GM12864 (cell line): ENCODE results near the gene GRHL3.

Experiments used
- DNase-seq: peaks from one replicate; pipeline ENCODE4 v3.0.0-alpha.2; 2011; ENCODE audit warnings: low read depth
- H3K4me3 ChIP-seq: 2 replicates; pipeline ENCODE4 v1.5.1; 2011; ENCODE audit warnings: mild to moderate bottlenecking, low read depth, low read length, control low read depth
- TF ChIP-seq, protein P1 (sequence below): IDR thresholded peaks from 2 replicates; pipeline ENCODE4 v1.5.1; 2011; ENCODE audit warnings: low read depth, mild to moderate bottlenecking, moderate library complexity, low read length, control low read depth, inconsistent platforms; ENCODE audit errors: missing control alignments

The GRHL3 gene

DNA sequence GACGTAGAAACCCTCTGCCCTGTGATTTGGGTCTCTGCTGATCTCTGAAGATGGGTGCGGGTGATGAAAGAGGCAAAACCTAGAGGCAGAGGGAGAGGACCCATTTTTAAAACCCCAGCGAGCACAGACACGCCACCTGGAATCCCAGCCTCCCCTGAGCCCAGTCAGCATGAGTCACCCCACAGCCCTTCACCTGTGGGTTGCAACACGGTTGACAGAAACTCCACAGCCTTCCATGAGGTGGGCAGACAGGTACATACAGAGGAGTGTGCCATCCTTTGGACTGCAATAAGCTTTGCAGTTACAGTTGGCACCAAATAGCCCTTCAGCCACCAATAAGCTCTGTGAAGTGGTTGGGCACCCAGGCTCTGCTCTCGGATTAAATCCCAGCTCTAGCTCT, 2.1 kb upstream of the GRHL3 start:
- no peak overlapping the region for H3K4me3 ChIP-seq
- TF ChIP-seq, protein P1, sequence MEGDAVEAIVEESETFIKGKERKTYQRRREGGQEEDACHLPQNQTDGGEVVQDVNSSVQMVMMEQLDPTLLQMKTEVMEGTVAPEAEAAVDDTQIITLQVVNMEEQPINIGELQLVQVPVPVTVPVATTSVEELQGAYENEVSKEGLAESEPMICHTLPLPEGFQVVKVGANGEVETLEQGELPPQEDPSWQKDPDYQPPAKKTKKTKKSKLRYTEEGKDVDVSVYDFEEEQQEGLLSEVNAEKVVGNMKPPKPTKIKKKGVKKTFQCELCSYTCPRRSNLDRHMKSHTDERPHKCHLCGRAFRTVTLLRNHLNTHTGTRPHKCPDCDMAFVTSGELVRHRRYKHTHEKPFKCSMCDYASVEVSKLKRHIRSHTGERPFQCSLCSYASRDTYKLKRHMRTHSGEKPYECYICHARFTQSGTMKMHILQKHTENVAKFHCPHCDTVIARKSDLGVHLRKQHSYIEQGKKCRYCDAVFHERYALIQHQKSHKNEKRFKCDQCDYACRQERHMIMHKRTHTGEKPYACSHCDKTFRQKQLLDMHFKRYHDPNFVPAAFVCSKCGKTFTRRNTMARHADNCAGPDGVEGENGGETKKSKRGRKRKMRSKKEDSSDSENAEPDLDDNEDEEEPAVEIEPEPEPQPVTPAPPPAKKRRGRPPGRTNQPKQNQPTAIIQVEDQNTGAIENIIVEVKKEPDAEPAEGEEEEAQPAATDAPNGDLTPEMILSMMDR, result no peak
- DNase-seq, result no peak

GRCh38 chr1:24317956-24318614, 1.1 kb upstream of the GRHL3 start:
- TF ChIP-seq, protein P1, result no peak
- no peak for DNase-seq
- no peak overlapping the region for H3K4me3 ChIP-seq

DNA sequence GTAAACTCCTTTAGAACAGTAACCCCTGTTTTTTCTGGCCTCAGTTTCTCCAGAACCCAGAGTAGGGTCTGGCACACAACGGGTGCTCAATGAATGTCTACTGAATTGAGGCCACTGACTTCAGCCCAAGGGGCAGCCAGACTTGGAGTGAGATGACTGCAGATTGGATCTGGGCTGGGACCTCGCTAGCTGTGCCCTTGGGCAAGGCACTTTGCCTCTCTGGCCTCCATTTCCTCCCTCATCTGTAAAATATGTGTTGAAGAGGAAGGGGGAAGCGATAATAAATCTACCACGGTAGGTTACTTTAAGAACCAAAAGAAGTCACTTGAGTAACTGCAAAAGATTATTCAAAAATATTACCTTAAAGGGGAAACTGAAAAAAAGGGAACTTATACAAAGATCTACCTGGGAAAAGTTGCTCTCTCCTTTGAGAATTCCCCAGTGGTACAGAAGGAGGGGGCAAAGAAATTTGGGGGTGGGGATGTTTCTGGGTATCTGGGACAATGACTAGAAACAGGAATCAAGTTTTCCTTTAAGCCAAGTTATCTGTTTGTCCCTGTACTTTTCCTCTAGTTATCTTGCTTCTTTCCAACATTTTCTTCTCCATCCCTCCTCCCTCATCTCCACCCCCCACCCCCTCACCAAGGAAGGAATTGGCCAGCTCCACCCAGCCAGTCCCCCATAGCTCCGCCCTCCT, 394 bp upstream of the GRHL3 start:
- H3K4me3 ChIP-seq, result no peak overlapping the region
- TF ChIP-seq, protein P1, result no peak
- no peak for DNase-seq

DNA sequence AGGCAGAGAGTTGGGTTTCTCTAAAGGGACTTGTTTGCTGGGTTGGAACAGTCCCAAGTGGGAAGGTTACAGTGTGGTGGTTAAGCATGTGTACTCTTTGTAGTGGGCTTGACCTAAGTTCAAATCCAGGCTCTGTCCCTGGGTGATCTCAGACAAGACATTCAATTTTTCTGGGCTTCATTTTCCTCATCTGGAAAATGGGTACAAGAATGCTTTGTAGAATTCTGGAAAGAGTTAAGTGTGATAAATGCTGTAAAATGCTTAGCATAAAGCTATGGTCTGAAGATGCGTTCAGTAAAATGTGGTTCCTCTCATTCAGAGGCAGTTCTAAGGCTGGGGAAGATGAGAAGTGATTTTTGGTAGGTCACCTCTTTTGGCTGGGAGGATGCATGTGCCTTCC, 805 bp downstream of the GRHL3 start:
- no peak overlapping the region for H3K4me3 ChIP-seq
- TF ChIP-seq, protein P1, result no peak
- DNase-seq, result no peak

DNA sequence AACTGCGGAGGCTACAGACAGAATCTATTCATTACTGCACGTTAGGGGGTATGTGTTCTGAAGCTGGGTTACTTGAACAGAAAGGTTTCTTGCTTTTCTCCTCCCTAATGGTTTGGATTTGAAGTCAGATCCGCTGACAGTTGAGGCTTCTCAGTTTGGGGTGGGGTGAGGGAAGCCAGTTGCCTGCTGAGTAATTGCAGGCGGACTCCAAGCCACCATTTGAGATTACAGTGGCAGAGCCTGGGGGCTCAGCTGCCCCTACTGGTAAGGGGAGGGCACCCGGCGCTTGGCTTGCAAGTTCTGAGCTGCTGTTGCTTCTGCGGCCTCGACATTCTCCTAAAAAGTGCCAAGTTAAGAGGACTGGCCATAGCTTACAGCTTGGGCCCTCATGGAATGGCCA, 2.0 kb downstream of the GRHL3 start:
- no peak for DNase-seq
- TF ChIP-seq, protein P1, result no peak
- no peak overlapping the region for H3K4me3 ChIP-seq

DNA sequence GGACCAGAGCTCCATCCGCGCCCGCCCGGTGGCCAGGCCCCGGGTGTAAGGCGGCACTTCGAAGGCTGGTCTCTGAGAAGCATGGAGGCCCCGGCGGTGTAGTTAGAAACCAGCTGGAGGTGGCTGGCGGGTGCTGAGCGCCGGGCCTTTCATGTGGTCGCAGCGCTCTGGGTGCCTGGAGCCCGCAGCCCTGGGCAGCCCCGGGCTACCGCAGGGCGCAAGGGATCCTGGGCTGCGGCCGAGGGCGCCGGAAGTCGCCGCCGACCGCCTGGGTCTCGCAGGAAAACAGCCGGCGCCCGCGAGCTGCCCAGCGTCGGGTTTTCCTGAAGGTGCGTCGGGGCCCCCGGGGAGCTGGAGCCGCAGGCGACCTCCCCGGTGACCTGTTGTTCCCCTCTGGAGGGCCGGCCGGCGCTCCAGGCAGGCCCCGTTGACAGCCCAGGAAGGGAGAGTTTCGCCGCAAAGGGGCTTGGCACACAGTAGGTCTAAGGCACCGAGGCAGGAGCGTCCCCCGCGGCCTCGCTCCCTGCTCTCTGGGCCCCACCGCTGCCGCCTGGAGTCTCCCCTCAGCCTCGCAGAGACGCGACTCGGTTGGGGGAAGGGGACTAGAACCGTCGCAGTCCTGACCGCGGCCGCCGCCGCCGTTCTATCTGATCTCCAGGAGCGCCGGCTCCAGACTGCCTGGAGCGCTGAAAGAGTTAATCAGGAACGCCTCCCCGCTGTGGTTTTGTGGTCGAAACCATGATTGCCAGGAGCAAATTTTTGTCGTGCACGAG, 2.7 kb downstream of the GRHL3 start:
- peak overlapping the region; percentile 25 for H3K4me3 ChIP-seq
- DNase-seq, result peak; percentile 15
- TF ChIP-seq, protein P1, result no peak
